HCT116 (cell line): ENCODE measurements around the gene RECK. TPM values are rescaled to one million over a fixed set of nuclear protein-coding genes. Genes with fewer than 3 reads are reported as not detected.

Source experiments
- ATAC-seq: fragments of 200-7000 bp; cut with Tn5 transposase; 2 replicates; pipeline ENCODE4 v1.9.1; 2020; ENCODE audit warnings: mild to moderate bottlenecking, moderate library complexity
- BruUV-seq: library from RNA; stranded (reverse); fragments of 400-500 nt; replicated peaks from 2 replicates; lab custom pipeline; 2021; lab: Mats Ljungman, UMichigan
- CTCF ChIA-PET: fragments of 300-600 bp; sonication (Branson Sonifier 250); formaldehyde crosslinking; loops from one replicate; lab custom pipeline; 2021; ENCODE audit warnings: antibody characterized with exemption; lab: Charles Lee
- POLR2A ChIA-PET: fragments of 300-600, 350-600 bp; sonication (Branson Sonifier 250); formaldehyde crosslinking; loops from one replicate; lab custom pipeline; 2021; ENCODE audit warnings: antibody characterized with exemption; lab: Charles Lee
- RAD21 ChIA-PET, 2 experiments: fragments of 300-600 bp; sonication (Branson Sonifier 250); formaldehyde crosslinking; loops; one replicate each; lab custom pipeline; 2023; ENCODE audit warnings: low total read pairs in 2 of 2; ENCODE audit not compliant: uncharacterized antibody in 2 of 2, unreplicated experiment in 2 of 2, low non-redundant PET in 1 of 2; lab: Charles Lee
- DNase-seq: peaks from one replicate; pipeline ENCODE4 v3.0.0-alpha.2; 2010; ENCODE audit warnings: low read depth, low spot score
- H2AFZ ChIP-seq: fragments of 200-600 bp; shearing (Covaris generic), sonication (generic); 2 replicates; pipeline ENCODE4 v1.6.1; 2017; ENCODE audit warnings: low read depth, mixed run types, mixed read lengths, antibody characterized with exemption, low read length; ENCODE audit not compliant: poor library complexity, severe bottlenecking
- H3K27ac ChIP-seq: 2 replicates; pipeline ENCODE4 v1.5.1; 2012; ENCODE audit warnings: low read depth, low read length
- H3K27me3 ChIP-seq: fragments of 200-600 bp; sonication (generic); 2 replicates; pipeline ENCODE4 v1.6.1; 2016; ENCODE audit warnings: mixed run types, low read length, mixed read lengths; ENCODE audit not compliant: insufficient read depth
- H3K36me3 ChIP-seq, 2 experiments: fragments of 200-500 bp in 1 of 2; fragments of 200-600 bp in 1 of 2; sonication (Bioruptor generic) in 1 of 2; sonication (generic) in 1 of 2; 2 replicates each; pipeline versions ENCODE4 v1.5.1 to v1.6.1; 2014 to 2016; ENCODE audit warnings: low read length in 2 of 2, inconsistent platforms in 1 of 2, mixed read lengths in 1 of 2, mixed run types in 1 of 2; ENCODE audit not compliant: insufficient read depth in 2 of 2, control insufficient read depth in 1 of 2
- H3K4me1 ChIP-seq, 2 experiments: fragments of 200-600 bp in 1 of 2; sonication (generic) in 1 of 2; 2 replicates each; pipeline versions ENCODE4 v1.5.1 to v1.6.1; 2012 to 2017; ENCODE audit warnings: low read length in 2 of 2, inconsistent platforms in 1 of 2, mild to moderate bottlenecking in 1 of 2, mixed read lengths in 1 of 2, mixed run types in 1 of 2, moderate library complexity in 1 of 2; ENCODE audit not compliant: insufficient read depth in 2 of 2, control insufficient read depth in 1 of 2
- H3K4me2 ChIP-seq: fragments of 200-600 bp; sonication (generic); 2 replicates; pipeline ENCODE4 v1.6.1; 2017; ENCODE audit warnings: mixed run types, low read length, mixed read lengths
- H3K4me3 ChIP-seq, 2 experiments: fragments of 200-600 bp in 1 of 2; sonication (generic) in 1 of 2; replicated peaks in 1 of 2; 2 replicates each; pipeline ENCODE4 v1.5.1; 2011 to 2016; ENCODE audit warnings: low read length in 2 of 2, control low read depth in 1 of 2, low read depth in 1 of 2, mild to moderate bottlenecking in 1 of 2, mixed read lengths in 1 of 2, mixed run types in 1 of 2
- H3K79me2 ChIP-seq: fragments of 200-600 bp; sonication (generic); 2 replicates; pipeline ENCODE4 v1.6.1; 2017; ENCODE audit warnings: mild to moderate bottlenecking, mixed run types, low read length, moderate library complexity, mixed read lengths; ENCODE audit not compliant: insufficient read depth
- H3K9ac ChIP-seq: fragments of 200-600 bp; sonication (generic); 2 replicates; pipeline ENCODE4 v1.6.1; 2016; ENCODE audit warnings: low read length, mixed read lengths
- H3K9me2 ChIP-seq: fragments of 200-600 bp; sonication (generic), shearing (Covaris generic); 2 replicates; pipeline ENCODE4 v1.6.1; 2017; ENCODE audit warnings: mixed run types, mild to moderate bottlenecking, moderate library complexity; ENCODE audit not compliant: insufficient read depth
- H3K9me3 ChIP-seq, 2 experiments: fragments of 200-500 bp in 1 of 2; fragments of 200-600 bp in 1 of 2; sonication (Bioruptor generic) in 1 of 2; sonication (generic) in 1 of 2; 2 replicates each; pipeline ENCODE4 v1.6.1; 2014 to 2017; ENCODE audit warnings: low read length in 2 of 2, mixed read lengths in 2 of 2, inconsistent platforms in 1 of 2, low read depth in 1 of 2, mild to moderate bottlenecking in 1 of 2, mixed run types in 1 of 2, moderate library complexity in 1 of 2; ENCODE audit not compliant: control insufficient read depth in 1 of 2, insufficient read depth in 1 of 2
- H4K20me1 ChIP-seq: fragments of 200-600 bp; sonication (generic), shearing (Covaris generic); 2 replicates; pipeline ENCODE4 v1.6.1; 2017; ENCODE audit warnings: mixed run types, mild to moderate bottlenecking, moderate library complexity; ENCODE audit not compliant: insufficient read depth
- ATF3 ChIP-seq: IDR thresholded peaks from 2 replicates; pipeline ENCODE4 v1.6.1; 2012
- CBX3 ChIP-seq: IDR thresholded peaks from 2 replicates; pipeline ENCODE4 v1.6.1; 2012; ENCODE audit warnings: low read depth
- CTCF ChIP-seq, 3 experiments: fragments of 200-600 bp in 1 of 3; sonication (generic) in 1 of 3; IDR thresholded peaks in 2 of 3; conservative IDR thresholded peaks in 1 of 3; 2 replicates each; pipeline ENCODE4 v1.5.1; 2012 to 2017; ENCODE audit warnings: low read depth in 2 of 3, low read length in 2 of 3, antibody characterized with exemption in 1 of 3, borderline replicate concordance in 1 of 3, control low read depth in 1 of 3, mild to moderate bottlenecking in 1 of 3, mixed read lengths in 1 of 3, mixed run types in 1 of 3, moderate library complexity in 1 of 3; ENCODE audit not compliant: insufficient read depth in 1 of 3
- EZH2phosphoT487 ChIP-seq: fragments of 200-600 bp; IDR thresholded peaks from 2 replicates; pipeline ENCODE4 v1.6.1; 2018; ENCODE audit warnings: antibody characterized with exemption, borderline replicate concordance
- YY1 ChIP-seq: IDR thresholded peaks from 2 replicates; pipeline ENCODE4 v1.6.1; 2011; ENCODE audit warnings: low read length, low read depth, moderate library complexity, mild to moderate bottlenecking; ENCODE audit not compliant: insufficient replicate concordance; ENCODE audit errors: extremely low read depth
- ZFX ChIP-seq: fragments of 450-650 bp; IDR thresholded peaks from 2 replicates; pipeline ENCODE4 v1.6.1; 2017
- intact Hi-C: fragments of 100-400 bp; cut with micrococcal nuclease; formaldehyde crosslinking; loops from 2 replicates; pipeline ENCODE4 v1.10.0; 2022
- total RNA-seq: library from RNA; stranded (reverse); gene quantifications from one replicate; pipeline ENCODE4 v1.2.1, GENCODE V29; 2021; ENCODE audit not compliant: unreplicated experiment

RECK gene
- total RNA-seq, 1 experiment from 2014 or later, result 3.8 TPM

- TF ChIP-seq YY1 (no peak), EZH2phosphoT487 (no peak), ATF3 (no peak), ZFX (no peak), CBX3 (no peak)
- TF ChIP-seq, all 23 proteins: peak for 0
Observed at GRCh38 chr9:36064448-36065037, 27.8 kb downstream of the RECK start (continued).

- ATAC-seq (no peak), DNase-seq (no peak)
- Histone ChIP-seq H2AFZ (no peak overlapping the region), H3K9ac (no peak overlapping the region), H3K79me2 (no peaks in the 10 kb centered on the region), H3K4me3 (no peak overlapping the region), H3K36me3 (no peaks in the 10 kb centered on the region), H3K27ac (no peak overlapping the region), H3K9me2 (no peaks in the 10 kb centered on the region), H3K9me3 (no peaks in the 10 kb centered on the region), H3K4me1 (peaks cover 8% of the 10 kb centered on the region in 2 experiments), H3K4me2 (no peak overlapping the region), H4K20me1 (no peaks in the 10 kb centered on the region), H3K27me3 (no peaks in the 10 kb centered on the region)
- TF ChIP-seq CTCF (IDR thresholded peaks at IDR 0.05 in 2 of 3, conservative IDR thresholded peaks at IDR 0.05 in 1 of 3; ENCODE audit: borderline replicate concordance in 1 of 3, insufficient read depth in 1 of 3, low read depth in 2 of 3, low read length in 2 of 3), result no peak
- intact Hi-C loops, result no loop called here
- ChIA-PET CTCF (interaction anchor here (1.0 kb wide), 1 partner anchor 50 kb away, joined by 3 read pairs; no protein-coding TSS in a partner anchor), POLR2A (no interaction called here), RAD21 (no interaction called here)
- BruUV-seq, result no TSS peak
Observed at GRCh38 chr9:36074055-36074454, 37.3 kb downstream of the RECK start.
